Measurements from ENCODE around the gene ADAM8.

- TF ChIP-seq, protein P1, sequence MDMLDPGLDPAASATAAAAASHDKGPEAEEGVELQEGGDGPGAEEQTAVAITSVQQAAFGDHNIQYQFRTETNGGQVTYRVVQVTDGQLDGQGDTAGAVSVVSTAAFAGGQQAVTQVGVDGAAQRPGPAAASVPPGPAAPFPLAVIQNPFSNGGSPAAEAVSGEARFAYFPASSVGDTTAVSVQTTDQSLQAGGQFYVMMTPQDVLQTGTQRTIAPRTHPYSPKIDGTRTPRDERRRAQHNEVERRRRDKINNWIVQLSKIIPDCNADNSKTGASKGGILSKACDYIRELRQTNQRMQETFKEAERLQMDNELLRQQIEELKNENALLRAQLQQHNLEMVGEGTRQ (IDR thresholded peaks at IDR 0.05; ENCODE audit: low read depth, low read length) = no peak
- TF ChIP-seq, protein P2, sequence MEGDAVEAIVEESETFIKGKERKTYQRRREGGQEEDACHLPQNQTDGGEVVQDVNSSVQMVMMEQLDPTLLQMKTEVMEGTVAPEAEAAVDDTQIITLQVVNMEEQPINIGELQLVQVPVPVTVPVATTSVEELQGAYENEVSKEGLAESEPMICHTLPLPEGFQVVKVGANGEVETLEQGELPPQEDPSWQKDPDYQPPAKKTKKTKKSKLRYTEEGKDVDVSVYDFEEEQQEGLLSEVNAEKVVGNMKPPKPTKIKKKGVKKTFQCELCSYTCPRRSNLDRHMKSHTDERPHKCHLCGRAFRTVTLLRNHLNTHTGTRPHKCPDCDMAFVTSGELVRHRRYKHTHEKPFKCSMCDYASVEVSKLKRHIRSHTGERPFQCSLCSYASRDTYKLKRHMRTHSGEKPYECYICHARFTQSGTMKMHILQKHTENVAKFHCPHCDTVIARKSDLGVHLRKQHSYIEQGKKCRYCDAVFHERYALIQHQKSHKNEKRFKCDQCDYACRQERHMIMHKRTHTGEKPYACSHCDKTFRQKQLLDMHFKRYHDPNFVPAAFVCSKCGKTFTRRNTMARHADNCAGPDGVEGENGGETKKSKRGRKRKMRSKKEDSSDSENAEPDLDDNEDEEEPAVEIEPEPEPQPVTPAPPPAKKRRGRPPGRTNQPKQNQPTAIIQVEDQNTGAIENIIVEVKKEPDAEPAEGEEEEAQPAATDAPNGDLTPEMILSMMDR (conservative IDR thresholded peaks at IDR 0.05; ENCODE audit: low read depth, low read length) = no peak
- no peak for TF ChIP-seq POLR2A (IDR thresholded peaks at IDR 0.05; ENCODE audit: low read depth, low read length)
These were observed 38.8 kb downstream of the ADAM8 start, which contains the start of gene VENTX for GRCh38 chr10:133237588-133238465.
